K562 (cell line): Measurements from ENCODE around the gene ASCC1. TPM values are rescaled to one million over a fixed set of nuclear protein-coding genes. Genes with fewer than 3 reads are reported as not detected.

Experiments
- ATAC-seq: fragments of 200-7000 bp; cut with Tn5 transposase; 3 replicates; pipeline ENCODE4 v1.9.1; 2020; ENCODE audit warnings: moderate library complexity
- BruUV-seq: library from RNA; stranded (reverse); fragments of 400-500 nt; replicated peaks from 2 replicates; lab custom pipeline; 2021; lab: Mats Ljungman, UMichigan
- CTCF ChIA-PET: fragments of 300-600 bp; formaldehyde crosslinking; extraction: SDS; loops from one replicate; lab custom pipeline; 2021; ENCODE audit warnings: low intra/inter-chr PET ratio; lab: Yijun Ruan, JAX
- POLR2A ChIA-PET: fragments of 300-600, 350-650 bp; sonication (Branson Sonifier 250); formaldehyde crosslinking; extraction: SDS; loops from one replicate; lab custom pipeline; 2021; ENCODE audit warnings: antibody characterized with exemption, inconsistent platforms; lab: Yijun Ruan, JAX
- DNase-seq, 4 experiments: peaks; one replicate each; pipeline versions ENCODE4 v3.0.0 to v3.0.0-alpha.2; 2011 to 2018; ENCODE audit warnings: low spot score in 3 of 4, mixed read lengths in 3 of 4; ENCODE audit errors: extremely low read depth in 1 of 4
- FAIRE-seq: peaks from 2 replicates; lab custom pipeline; 2011; peaks lifted over from hg19 to GRCh38; lab: Jason Lieb, UNC
- H2AFZ ChIP-seq: 2 replicates; pipeline ENCODE4 v1.6.0; 2011; ENCODE audit warnings: low read depth, low read length, control low read depth, inconsistent platforms
- H3K27ac ChIP-seq: fragments of 200-600 bp; 3 replicates; pipeline ENCODE4 v1.8.0; 2011; ENCODE audit warnings: low read depth, mild to moderate bottlenecking, control low read depth, inconsistent platforms, low read length, moderate library complexity, mixed read lengths; ENCODE audit errors: extremely low read depth
- H3K27me3 ChIP-seq, 2 experiments: fragments of 300-600 bp in 1 of 2; 2 replicates in 1 of 2; 3 replicates in 1 of 2; pipeline versions ENCODE4 v1.6.0 to v1.8.0; 2011; ENCODE audit warnings: inconsistent platforms in 2 of 2, low read length in 2 of 2, mild to moderate bottlenecking in 1 of 2, mixed read lengths in 1 of 2, moderate library complexity in 1 of 2; ENCODE audit not compliant: control insufficient read depth in 2 of 2, insufficient read depth in 2 of 2
- H3K36me3 ChIP-seq: fragments of 300-600 bp; 3 replicates; pipeline ENCODE4 v1.8.0; 2011; ENCODE audit warnings: mild to moderate bottlenecking, low read length, inconsistent platforms; ENCODE audit not compliant: control insufficient read depth, insufficient read depth
- H3K4me1 ChIP-seq, 2 experiments: fragments of 200-600 bp in 1 of 2; replicated peaks in 1 of 2; 2 replicates in 1 of 2; 3 replicates in 1 of 2; pipeline versions ENCODE4 v1.5.1 to v1.8.0; 2011; ENCODE audit warnings: inconsistent platforms in 2 of 2, low read length in 2 of 2, mild to moderate bottlenecking in 1 of 2, mixed read lengths in 1 of 2, moderate library complexity in 1 of 2; ENCODE audit not compliant: control insufficient read depth in 2 of 2, insufficient read depth in 2 of 2
- H3K4me2 ChIP-seq: 2 replicates; pipeline ENCODE4 v1.6.1; 2011; ENCODE audit warnings: low read length, control low read depth, inconsistent platforms, mixed read lengths; ENCODE audit not compliant: insufficient read depth
- H3K4me3 ChIP-seq: fragments of 200-600 bp; sonication (generic), shearing (Covaris generic); 2 replicates; pipeline ENCODE4 v1.5.1; 2016; ENCODE audit warnings: control low read depth, inconsistent platforms
- H3K79me2 ChIP-seq: fragments of 200-600 bp; 3 replicates; pipeline ENCODE4 v1.8.0; 2011; ENCODE audit warnings: low read length, inconsistent platforms; ENCODE audit not compliant: control insufficient read depth, insufficient read depth
- H3K9ac ChIP-seq, 2 experiments: 2 replicates each; pipeline versions ENCODE4 v1.6.0 to v1.6.1; 2011; ENCODE audit warnings: low read depth in 2 of 2, low read length in 2 of 2, control low read depth in 1 of 2, inconsistent platforms in 1 of 2, mild to moderate bottlenecking in 1 of 2, mixed read lengths in 1 of 2; ENCODE audit not compliant: insufficient read depth in 1 of 2
- H3K9me1 ChIP-seq: one replicate; pipeline ENCODE4 v1.6.0; 2011; ENCODE audit warnings: inconsistent platforms, mild to moderate bottlenecking, low read length, moderate library complexity; ENCODE audit not compliant: control insufficient read depth, insufficient read depth
- H3K9me3 ChIP-seq: replicated peaks from 2 replicates; pipeline ENCODE4 v1.5.1; 2011; ENCODE audit warnings: low read depth, low read length, inconsistent platforms; ENCODE audit not compliant: control insufficient read depth, insufficient read depth
- H4K20me1 ChIP-seq: replicated peaks from 2 replicates; pipeline ENCODE4 v1.6.1; 2011; ENCODE audit warnings: low read length, inconsistent platforms, mixed read lengths; ENCODE audit not compliant: control insufficient read depth, insufficient read depth
- FUS ChIP-seq: fragments of 200-400 bp; formaldehyde crosslinking; optimal IDR thresholded peaks from 2 replicates; pipeline ENCODE3; 2017; ENCODE audit warnings: low read depth, low read length
- MECOM ChIP-seq: fragments of 250-450 bp; sonication (Bioruptor Pico); IDR thresholded peaks from 2 replicates; pipeline ENCODE4 v1.8.0; 2022; ENCODE audit warnings: inconsistent platforms
- MTA1 ChIP-seq: fragments of 450-650 bp; IDR thresholded peaks from 2 replicates; pipeline ENCODE4 v1.6.1; 2017; ENCODE audit warnings: borderline replicate concordance
- ZBTB8A ChIP-seq: fragments of 450-650 bp; IDR thresholded peaks from 2 replicates; pipeline ENCODE4 v1.6.1; 2018; ENCODE audit warnings: mild to moderate bottlenecking, moderate library complexity; ENCODE audit not compliant: partially characterized antibody
- WGBS: fragments of 100-300 bp; shearing (Covaris generic); methylation state at CpG from one replicate; pipeline ENCODE4 v1.1.6; 2016; ENCODE audit warnings: low coverage, mixed read lengths; ENCODE audit not compliant: insufficient coverage; ENCODE audit errors: missing lambda C conversion rate; 5-methylcytosine and 5-hydroxymethylcytosine counted together
- in situ Hi-C: fragments of 300-500 bp; cut with MboI; formaldehyde crosslinking; loops from 4 replicates; pipeline ENCODE4 v1.15.0; 2018; ENCODE audit warnings: inconsistent platforms, mixed read lengths
- intact Hi-C: fragments of 100-400 bp; cut with micrococcal nuclease; formaldehyde crosslinking; loops from 2 replicates; pipeline ENCODE4 v1.14.2; 2022
- polyA plus RNA-seq, 8 experiments: library from polyadenylated mRNA; depleted of rRNA in 4 of 8; stranded (reverse) in 5 of 8; unstranded in 3 of 8; fragments of >200 nt; fragmentation: Nextera tagmentation in 2 of 8; fragmentation: Illumina TruSeq in 1 of 8; extraction: Ambion mirVana in 2 of 8; extraction: Trizol in 1 of 8; gene quantifications; 2 replicates each; pipeline versions ENCODE4 v1.2.1 to v1.2.3, GENCODE V29; 2011 to 2014; ENCODE audit warnings: inconsistent platforms in 1 of 8, missing spikeins in 1 of 8
- total RNA-seq, 7 experiments: library from RNA; depleted of rRNA in 6 of 7; stranded (reverse); fragments of >200 nt in 6 of 7; fragmentation: Illumina TruSeq in 2 of 7; extraction: Trizol in 2 of 7; gene quantifications; 2 replicates each; pipeline versions ENCODE4 v1.2.1 to v1.2.3, GENCODE V29; 2011 to 2021; ENCODE audit warnings: low replicate concordance in 1 of 7
- TF ChIP-seq, protein P1 (sequence below): sonication (generic); formaldehyde crosslinking; IDR thresholded peaks from 2 replicates; pipeline ENCODE4 v1.9.0; 2022; ENCODE audit warnings: mild to moderate bottlenecking, missing genetic modification reagents
- TF ChIP-seq, protein P2 (sequence below): sonication (generic); formaldehyde crosslinking; IDR thresholded peaks from 2 replicates; pipeline ENCODE4 v1.8.1; 2022; ENCODE audit warnings: missing genetic modification reagents

The ASCC1 gene
- total and polyA plus RNA-seq, 9 of the 15 experiments (the other 6 are each of a cell fraction or from before 2014, with no cell fraction given) = 31.7 to 73.3 (median 52.8) TPM

DNA sequence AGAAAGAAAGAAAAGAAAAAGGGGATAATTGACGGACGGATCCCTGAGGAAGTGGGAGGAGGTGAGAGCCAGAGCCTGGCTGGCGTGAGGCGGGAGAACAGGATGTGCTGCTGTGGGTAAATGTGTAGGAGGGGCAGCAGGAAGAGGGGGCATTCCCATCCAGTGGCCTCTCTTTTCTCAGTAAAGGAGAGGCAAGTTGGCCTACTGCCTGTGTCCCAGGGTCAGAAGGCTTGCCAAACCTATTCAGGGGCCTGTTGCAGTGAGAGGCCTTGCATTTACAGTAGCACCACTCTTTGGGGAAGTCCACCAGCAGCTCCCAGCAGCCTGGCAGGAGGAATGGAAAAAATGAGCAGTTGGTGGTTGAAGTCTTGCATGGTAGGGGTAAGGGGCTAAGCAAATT lies 26.6 kb upstream of the ASCC1 start:
- ATAC-seq = no peak
- in situ Hi-C loops = no loop called here
- no peak overlapping the region for H3K27ac ChIP-seq
- H3K9me3 ChIP-seq = no peaks in the 10 kb centered on the region
- CTCF ChIA-PET = no interaction called here
- H4K20me1 ChIP-seq = no peaks in the 10 kb centered on the region
- no peak for TF ChIP-seq MECOM
- TF ChIP-seq, protein P1, sequence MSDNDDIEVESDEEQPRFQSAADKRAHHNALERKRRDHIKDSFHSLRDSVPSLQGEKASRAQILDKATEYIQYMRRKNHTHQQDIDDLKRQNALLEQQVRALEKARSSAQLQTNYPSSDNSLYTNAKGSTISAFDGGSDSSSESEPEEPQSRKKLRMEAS (CRISPR knock-in tag) = 0 out of 2 replicates have a peak, but pooled peaks have one; percentile 30
- no peaks in the 10 kb centered on the region for H3K27me3 ChIP-seq
- POLR2A ChIA-PET = interaction anchor here (1.6 to 1.7 kb wide), 2 partner anchors 8 to 33 kb away, joined by 3 to 6 read pairs; no protein-coding TSS in a partner anchor
- no peaks in the 10 kb centered on the region for H3K9me1 ChIP-seq
- 100% methylated on average over 2 of the region's 4 CpGs for WGBS
- no peak for DNase-seq
- no peak overlapping the region for H2AFZ ChIP-seq
- H3K4me2 ChIP-seq = no peak overlapping the region
- intact Hi-C loops = no loop called here
- peaks cover 20 to 32% of the 10 kb centered on the region in 2 experiments for H3K4me1 ChIP-seq
- no peak for FAIRE-seq
- peak overlapping the region in 1 of 2 experiments; percentile 31; a peak in 1 of 4 replicates for H3K9ac ChIP-seq
- no peaks in the 10 kb centered on the region; the same call in 2 of the 3 replicates for H3K36me3 ChIP-seq
- BruUV-seq = no TSS peak
- no peaks in the 10 kb centered on the region for H3K79me2 ChIP-seq
- H3K4me3 ChIP-seq = no peak overlapping the region

DNA sequence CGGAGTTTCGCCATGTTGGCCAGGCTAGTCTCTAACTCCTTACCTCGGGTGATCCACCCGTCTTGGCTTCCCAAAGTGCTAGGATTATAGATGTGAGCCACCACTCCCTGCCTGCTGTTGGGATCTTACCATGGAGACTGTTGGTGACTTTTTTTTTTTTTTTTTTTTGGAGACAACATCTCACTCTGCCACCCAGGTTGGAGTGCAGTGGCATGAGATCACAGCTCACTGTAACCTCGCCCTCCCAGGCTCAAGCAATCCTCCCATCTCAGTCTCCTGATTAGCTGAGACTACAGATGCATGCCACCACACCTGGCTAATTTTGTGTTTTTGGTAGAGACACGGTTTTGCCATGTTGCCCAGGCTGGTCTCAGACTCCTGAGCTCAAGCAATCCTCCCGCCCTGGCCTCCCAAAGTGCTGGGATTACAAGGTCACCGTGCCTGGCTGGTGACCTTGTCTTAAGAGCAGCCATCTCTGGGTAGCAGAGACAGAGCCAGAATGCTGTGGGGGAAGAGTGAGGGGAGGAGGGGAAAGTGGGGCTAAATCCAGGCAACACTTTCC lies 25.7 kb upstream of the ASCC1 start:
- Histone ChIP-seq H3K27ac (no peak overlapping the region), H3K27me3 (no peaks in the 10 kb centered on the region), H3K9me3 (no peaks in the 10 kb centered on the region)
- TF ChIP-seq FUS (no peak), ZBTB8A (no peak), MTA1 (no peak)
- TF ChIP-seq, protein P2, sequence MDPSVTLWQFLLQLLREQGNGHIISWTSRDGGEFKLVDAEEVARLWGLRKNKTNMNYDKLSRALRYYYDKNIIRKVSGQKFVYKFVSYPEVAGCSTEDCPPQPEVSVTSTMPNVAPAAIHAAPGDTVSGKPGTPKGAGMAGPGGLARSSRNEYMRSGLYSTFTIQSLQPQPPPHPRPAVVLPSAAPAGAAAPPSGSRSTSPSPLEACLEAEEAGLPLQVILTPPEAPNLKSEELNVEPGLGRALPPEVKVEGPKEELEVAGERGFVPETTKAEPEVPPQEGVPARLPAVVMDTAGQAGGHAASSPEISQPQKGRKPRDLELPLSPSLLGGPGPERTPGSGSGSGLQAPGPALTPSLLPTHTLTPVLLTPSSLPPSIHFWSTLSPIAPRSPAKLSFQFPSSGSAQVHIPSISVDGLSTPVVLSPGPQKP (CRISPR knock-in tag) = no peak
- TF ChIP-seq, all 486 proteins: peak for 0
- no TSS peak for BruUV-seq
- in situ Hi-C loops (no loop called here), intact Hi-C loops (no loop called here)
- ChIA-PET CTCF (no interaction called here), POLR2A (interaction anchor here (0.6 to 1.6 kb wide), 4 partner anchors 9 to 60 kb away, joined by 3 read pairs; no protein-coding TSS in a partner anchor)
- no peak overlapping the region for H3K4me3 ChIP-seq
- DNase-seq (no peak), FAIRE-seq (no peak), ATAC-seq (no peak)
- H4K20me1 ChIP-seq = no peaks in the 10 kb centered on the region
- H2AFZ ChIP-seq = no peak overlapping the region
- no peaks in the 10 kb centered on the region for H3K79me2 ChIP-seq
- peaks cover 20 to 32% of the 10 kb centered on the region in 2 experiments for H3K4me1 ChIP-seq
- H3K4me2 ChIP-seq = no peak overlapping the region
- H3K9me1 ChIP-seq = no peaks in the 10 kb centered on the region
- H3K36me3 ChIP-seq = peaks cover 3% of the 10 kb centered on the region; the same call in 2 of the 3 replicates
- 65% methylated on average over 8 of the region's 8 CpGs for WGBS
- H3K9ac ChIP-seq = no peak overlapping the region
